Smooth muscle cell (in vitro differentiated cells): ENCODE data around the gene UTP4. TPM values are rescaled to one million over a fixed set of nuclear protein-coding genes. Genes with fewer than 3 reads are reported as not detected.

ENCODE experiments used
- DNase-seq: peaks from one replicate; lab custom pipeline; 2025; ENCODE audit not compliant: unreplicated experiment; lab: John Stamatoyannopoulos, UW
- H2AFZ ChIP-seq: fragments of 200-600 bp; sonication (generic); 2 replicates; pipeline ENCODE4 v1.6.0; 2016; ENCODE audit warnings: antibody characterized with exemption, low read depth, mild to moderate bottlenecking
- H3F3A ChIP-seq: fragments of 200-600 bp; sonication (generic); 2 replicates; pipeline ENCODE4 v1.6.0; 2017; ENCODE audit warnings: antibody characterized with exemption, low read depth
- H3K27ac ChIP-seq: fragments of 200-600 bp; sonication (generic); 2 replicates; pipeline ENCODE4 v1.5.1; 2016; ENCODE audit warnings: low read depth, mild to moderate bottlenecking
- H3K27me3 ChIP-seq: fragments of 200-600 bp; sonication (generic); 2 replicates; pipeline ENCODE4 v1.6.1; 2016; ENCODE audit warnings: low read depth, mild to moderate bottlenecking
- H3K36me3 ChIP-seq: fragments of 200-600 bp; sonication (generic); 2 replicates; pipeline ENCODE4 v1.5.1; 2016; ENCODE audit warnings: low read depth
- H3K4me1 ChIP-seq: fragments of 200-600 bp; sonication (generic); 2 replicates; pipeline ENCODE4 v1.5.1; 2016; ENCODE audit warnings: low read depth
- H3K4me2 ChIP-seq: fragments of 200-600 bp; sonication (generic); 2 replicates; pipeline ENCODE4 v1.6.0; 2016; ENCODE audit warnings: mild to moderate bottlenecking
- H3K4me3 ChIP-seq: fragments of 200-600 bp; sonication (generic); 2 replicates; pipeline ENCODE4 v1.5.1; 2016; ENCODE audit warnings: mild to moderate bottlenecking
- H3K79me2 ChIP-seq: fragments of 200-600 bp; sonication (generic); 2 replicates; pipeline ENCODE4 v1.6.0; 2016; ENCODE audit warnings: low read depth, mild to moderate bottlenecking
- H3K9ac ChIP-seq: fragments of 200-600 bp; sonication (generic); 2 replicates; pipeline ENCODE4 v1.6.0; 2016; ENCODE audit warnings: low read depth
- H3K9me3 ChIP-seq: fragments of 200-600 bp; sonication (generic); replicated peaks from 2 replicates; pipeline ENCODE4 v1.5.1; 2016; ENCODE audit warnings: low read depth
- H4K20me1 ChIP-seq: fragments of 200-600 bp; sonication (generic); 2 replicates; pipeline ENCODE4 v1.6.0; 2016; ENCODE audit warnings: low read depth
- WGBS: methylation state at CpG from one replicate; pipeline ENCODE4 v1.1.7; 2016; ENCODE audit warnings: low lambda C conversion rate; 5-methylcytosine and 5-hydroxymethylcytosine counted together
- polyA plus RNA-seq: library from polyadenylated mRNA; unstranded; fragments of >200 nt; fragmentation: Nextera tagmentation; extraction: Ambion mirVana; gene quantifications from 2 replicates; pipeline ENCODE4 v1.2.1, GENCODE V29; 2016
- total RNA-seq: library from RNA; depleted of rRNA; stranded (reverse); fragments of >200 nt; gene quantifications from 2 replicates; pipeline ENCODE4 v1.2.3, GENCODE V29; 2014
- TF ChIP-seq, protein P1 (sequence below): fragments of 200-600 bp; sonication (generic); IDR thresholded peaks from 2 replicates; pipeline ENCODE4 v1.5.1; 2017; ENCODE audit warnings: borderline replicate concordance, mild to moderate bottlenecking, antibody characterized with exemption; ENCODE audit not compliant: insufficient read depth, poor library complexity, severe bottlenecking

Gene UTP4
- total and polyA plus RNA-seq, 2 experiments from 2014 or later = 20.4 to 29.0 TPM

DNA sequence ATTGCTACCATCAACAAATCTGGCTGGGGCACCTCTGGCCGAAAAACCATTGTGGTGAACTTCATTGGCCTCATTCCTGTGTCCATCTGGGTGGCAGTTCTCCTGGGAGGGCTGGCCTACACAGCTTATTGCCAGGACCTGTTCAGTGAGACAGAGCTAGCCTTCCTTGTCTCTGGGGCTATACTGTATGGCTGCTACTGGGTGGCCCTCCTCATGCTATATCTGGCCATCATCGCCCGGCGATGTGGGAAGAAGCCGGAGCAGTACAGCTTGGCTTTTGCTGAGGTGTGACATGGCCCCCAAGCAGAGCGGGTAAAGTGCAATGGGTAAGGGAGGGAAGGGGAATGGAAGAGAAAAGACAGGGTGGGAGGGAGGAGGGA is 17.5 kb upstream of the UTP4 start:
- no peaks in the 10 kb centered on the region for H3K9me3 ChIP-seq
- H3F3A ChIP-seq = no peaks in the 10 kb centered on the region
- H3K79me2 ChIP-seq = no peaks in the 10 kb centered on the region
- H4K20me1 ChIP-seq = peaks cover 79% of the 10 kb centered on the region
- H3K4me2 ChIP-seq = no peak overlapping the region
- no peak overlapping the region for H3K4me3 ChIP-seq
- no peak for DNase-seq
- no peaks in the 10 kb centered on the region for H3K36me3 ChIP-seq
- no peak overlapping the region for H2AFZ ChIP-seq
- no peaks in the 10 kb centered on the region for H3K27me3 ChIP-seq
- WGBS = 98% methylated on average over 6 of the region's 6 CpGs
- H3K27ac ChIP-seq = no peak overlapping the region
- H3K4me1 ChIP-seq = no peaks in the 10 kb centered on the region
- H3K9ac ChIP-seq = no peak overlapping the region
- TF ChIP-seq, protein P1, sequence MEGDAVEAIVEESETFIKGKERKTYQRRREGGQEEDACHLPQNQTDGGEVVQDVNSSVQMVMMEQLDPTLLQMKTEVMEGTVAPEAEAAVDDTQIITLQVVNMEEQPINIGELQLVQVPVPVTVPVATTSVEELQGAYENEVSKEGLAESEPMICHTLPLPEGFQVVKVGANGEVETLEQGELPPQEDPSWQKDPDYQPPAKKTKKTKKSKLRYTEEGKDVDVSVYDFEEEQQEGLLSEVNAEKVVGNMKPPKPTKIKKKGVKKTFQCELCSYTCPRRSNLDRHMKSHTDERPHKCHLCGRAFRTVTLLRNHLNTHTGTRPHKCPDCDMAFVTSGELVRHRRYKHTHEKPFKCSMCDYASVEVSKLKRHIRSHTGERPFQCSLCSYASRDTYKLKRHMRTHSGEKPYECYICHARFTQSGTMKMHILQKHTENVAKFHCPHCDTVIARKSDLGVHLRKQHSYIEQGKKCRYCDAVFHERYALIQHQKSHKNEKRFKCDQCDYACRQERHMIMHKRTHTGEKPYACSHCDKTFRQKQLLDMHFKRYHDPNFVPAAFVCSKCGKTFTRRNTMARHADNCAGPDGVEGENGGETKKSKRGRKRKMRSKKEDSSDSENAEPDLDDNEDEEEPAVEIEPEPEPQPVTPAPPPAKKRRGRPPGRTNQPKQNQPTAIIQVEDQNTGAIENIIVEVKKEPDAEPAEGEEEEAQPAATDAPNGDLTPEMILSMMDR = no peak

- 94% methylated on average over 5 of the region's 5 CpGs for WGBS
- no peaks in the 10 kb centered on the region for H3K36me3 ChIP-seq
- no peaks in the 10 kb centered on the region for H3K4me1 ChIP-seq
- H4K20me1 ChIP-seq = peaks cover 81% of the 10 kb centered on the region
- DNase-seq = no peak
- H3K9me3 ChIP-seq = no peaks in the 10 kb centered on the region
- no peak overlapping the region for H3K4me2 ChIP-seq
- no peak overlapping the region for H3K27ac ChIP-seq
- no peak overlapping the region for H2AFZ ChIP-seq
- no peak overlapping the region for H3K9ac ChIP-seq
- H3K27me3 ChIP-seq = no peaks in the 10 kb centered on the region
- H3K4me3 ChIP-seq = no peak overlapping the region
- H3K79me2 ChIP-seq = no peaks in the 10 kb centered on the region
- no peaks in the 10 kb centered on the region for H3F3A ChIP-seq
- TF ChIP-seq, protein P1 = no peak
Observed at GRCh38 chr16:69115361-69115760, 17.1 kb upstream of the UTP4 start.

DNA sequence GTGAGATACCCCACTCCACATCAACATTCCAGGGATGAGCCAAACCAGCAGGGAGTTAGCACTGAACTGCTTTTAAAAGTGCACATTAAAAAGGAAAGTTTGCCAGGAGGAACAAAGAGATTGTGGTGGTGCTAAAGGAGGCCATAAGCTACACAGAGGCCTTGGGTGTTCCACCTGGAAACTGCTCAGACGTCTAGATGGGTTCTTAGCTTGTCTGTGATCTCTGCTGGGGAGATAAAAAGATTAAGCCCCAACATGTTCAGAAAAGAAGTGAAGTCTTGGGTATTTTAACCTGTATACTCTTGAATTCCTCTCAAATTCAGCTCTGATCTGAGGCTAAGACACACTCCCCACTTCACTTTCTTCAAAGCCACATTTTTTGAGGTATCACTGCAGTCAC is 16.6 kb upstream of the UTP4 start:
- DNase-seq = no peak
- H3K9ac ChIP-seq = no peak overlapping the region
- no peaks in the 10 kb centered on the region for H3K79me2 ChIP-seq
- H3K4me1 ChIP-seq = no peaks in the 10 kb centered on the region
- no peak overlapping the region for H3K27ac ChIP-seq
- H3K4me3 ChIP-seq = no peak overlapping the region
- H4K20me1 ChIP-seq = peaks cover 80% of the 10 kb centered on the region
- TF ChIP-seq, protein P1 = no peak
- H3F3A ChIP-seq = no peaks in the 10 kb centered on the region
- WGBS = 63% methylated on average over 1 of the region's 1 CpG
- no peaks in the 10 kb centered on the region for H3K9me3 ChIP-seq
- no peaks in the 10 kb centered on the region for H3K27me3 ChIP-seq
- H2AFZ ChIP-seq = no peak overlapping the region
- no peaks in the 10 kb centered on the region for H3K36me3 ChIP-seq
- no peak overlapping the region for H3K4me2 ChIP-seq

- H3F3A ChIP-seq = no peaks in the 10 kb centered on the region
- no peak overlapping the region for H2AFZ ChIP-seq
- H3K27me3 ChIP-seq = no peaks in the 10 kb centered on the region
- H3K27ac ChIP-seq = no peak overlapping the region
- no peaks in the 10 kb centered on the region for H3K9me3 ChIP-seq
- no peak overlapping the region for H3K4me2 ChIP-seq
- TF ChIP-seq, protein P1 = no peak
- H3K4me1 ChIP-seq = no peaks in the 10 kb centered on the region
- no peak for DNase-seq
- no peaks in the 10 kb centered on the region for H3K36me3 ChIP-seq
- H3K4me3 ChIP-seq = no peak overlapping the region
- 96% methylated on average over 7 of the region's 7 CpGs for WGBS
- peaks cover 80% of the 10 kb centered on the region for H4K20me1 ChIP-seq
- no peak overlapping the region for H3K9ac ChIP-seq
- no peaks in the 10 kb centered on the region for H3K79me2 ChIP-seq
Observed at GRCh38 chr16:69116256-69116875, 16.1 kb upstream of the UTP4 start.
